IMR-90 (cell line): ENCODE results near the gene SECISBP2.

ENCODE experiments used
- CTCF ChIP-seq: conservative IDR thresholded peaks from 2 replicates; pipeline ENCODE4 v1.5.1; 2012; ENCODE audit warnings: mild to moderate bottlenecking, low read depth, low read length, improper control_type of control experiment
- MAFK ChIP-seq: IDR thresholded peaks from 2 replicates; pipeline ENCODE4 v1.6.1; 2012; ENCODE audit warnings: low read depth, low read length, improper control_type of control experiment
- RAD21 ChIP-seq: IDR thresholded peaks from 2 replicates; pipeline ENCODE4 v1.6.1; 2012; ENCODE audit warnings: low read length, improper control_type of control experiment
- TF ChIP-seq, protein P1 (sequence below): fragments of 150-350 bp; IDR thresholded peaks from 2 replicates; pipeline ENCODE4 v1.6.1; 2016; ENCODE audit warnings: low read depth, mild to moderate bottlenecking, low read length, moderate library complexity, borderline replicate concordance

DNA sequence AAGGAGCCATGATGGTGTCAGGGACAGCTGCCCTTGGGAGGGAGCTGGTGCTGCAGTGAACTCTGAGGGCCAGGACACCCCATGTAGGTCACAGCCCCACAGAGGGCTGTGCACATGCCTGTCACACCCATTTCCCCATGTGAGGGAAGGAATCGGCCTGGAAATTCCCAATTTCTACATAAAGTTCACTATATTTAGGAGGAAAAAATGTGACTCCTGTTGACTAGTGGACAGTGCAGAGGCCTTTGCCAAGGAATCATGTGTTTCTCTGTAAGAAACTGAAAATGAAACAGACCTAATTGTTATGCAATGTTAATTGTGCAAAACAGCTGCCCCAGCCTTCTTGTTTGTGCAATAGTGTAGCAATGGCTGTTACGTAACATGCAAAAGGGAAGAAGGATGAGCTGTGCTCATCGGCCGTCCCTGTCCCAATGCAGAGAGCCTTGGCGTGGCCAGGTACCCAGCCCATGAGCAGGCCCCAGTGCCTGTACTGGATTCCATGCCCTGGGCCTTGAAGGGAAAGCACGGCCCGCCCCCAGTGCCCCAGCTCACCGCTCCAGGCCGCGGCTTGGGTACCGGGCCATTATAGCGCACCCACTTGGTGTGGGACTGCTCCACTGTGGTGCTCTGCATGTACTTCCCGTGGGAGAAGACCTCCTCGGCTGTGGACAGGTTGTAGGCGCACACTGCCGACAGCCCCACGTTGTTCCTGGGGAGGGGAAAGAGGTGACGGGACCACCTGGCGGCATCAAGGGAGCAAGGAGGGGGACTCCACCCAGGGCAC, 70.0 kb downstream of the SECISBP2 start:
- no peak for TF ChIP-seq RAD21
- no peak for TF ChIP-seq MAFK
- TF ChIP-seq CTCF = no peak
- TF ChIP-seq, protein P1, sequence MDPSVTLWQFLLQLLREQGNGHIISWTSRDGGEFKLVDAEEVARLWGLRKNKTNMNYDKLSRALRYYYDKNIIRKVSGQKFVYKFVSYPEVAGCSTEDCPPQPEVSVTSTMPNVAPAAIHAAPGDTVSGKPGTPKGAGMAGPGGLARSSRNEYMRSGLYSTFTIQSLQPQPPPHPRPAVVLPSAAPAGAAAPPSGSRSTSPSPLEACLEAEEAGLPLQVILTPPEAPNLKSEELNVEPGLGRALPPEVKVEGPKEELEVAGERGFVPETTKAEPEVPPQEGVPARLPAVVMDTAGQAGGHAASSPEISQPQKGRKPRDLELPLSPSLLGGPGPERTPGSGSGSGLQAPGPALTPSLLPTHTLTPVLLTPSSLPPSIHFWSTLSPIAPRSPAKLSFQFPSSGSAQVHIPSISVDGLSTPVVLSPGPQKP = no peak
